Mucosa of descending colon (tissue), 3 donors: Measurements from ENCODE around the gene ZNF454. TPM values are rescaled to one million over a fixed set of nuclear protein-coding genes. Genes with fewer than 3 reads are reported as not detected.

Experiments used
- ATAC-seq: fragments of 200-7000 bp; cut with Tn5 transposase; one replicate; pipeline ENCODE4 v1.9.1; 2020; ENCODE audit warnings: mild to moderate bottlenecking, moderate library complexity
- DNase-seq, 3 donors: peaks; one replicate each; pipeline ENCODE4 v3.0.0-alpha.2; 2020
- H3K36me3 ChIP-seq: fragments of 200-600 bp; one replicate; pipeline ENCODE4 v1.8.0; 2021; ENCODE audit warnings: low read depth, mild to moderate bottlenecking
- H3K4me1 ChIP-seq: fragments of 200-600 bp; one replicate; pipeline ENCODE4 v1.8.0; 2021; ENCODE audit warnings: low read depth, mild to moderate bottlenecking
- H3K4me3 ChIP-seq: fragments of 200-600 bp; one replicate; pipeline ENCODE4 v1.8.0; 2021; ENCODE audit warnings: mild to moderate bottlenecking
- H3K9me3 ChIP-seq: fragments of 200-600 bp; one replicate; pipeline ENCODE4 v1.8.0; 2021; ENCODE audit warnings: mild to moderate bottlenecking
- intact Hi-C, 2 donors: fragments of 100-400 bp; cut with DNase I in 1 of 2; cut with micrococcal nuclease in 1 of 2; formaldehyde crosslinking; loops; one replicate each; pipeline versions ENCODE4 v1.11.0 to v1.11.1; 2022; cut with DNase I, micrococcal nuclease
- total RNA-seq, 3 donors: library from RNA; stranded (reverse); fragmentation: NEBNext Ultra II Directional in 2 of 3; extraction: Animal tissue kit (Norgen Biotek cat#: 25700) in 2 of 3; gene quantifications; one replicate each; pipeline versions ENCODE4 v1.2.1 to v1.2.4, GENCODE V29; 2021 to 2023
- TF ChIP-seq, protein P1 (sequence below): fragments of 200-600 bp; IDR thresholded peaks from one replicate; pipeline ENCODE4 v1.8.0; 2022; ENCODE audit warnings: antibody characterized with exemption, mild to moderate bottlenecking
- donor health status: DM: no; HTN: no; CAD: no; lungs with moderate emphysema.
- donor health status: DM: no; HTN: no; CAD: no.
- donor health status: DM: no; HTN: yes; CAD: no.

The ZNF454 gene
- total RNA-seq, 3 donors from 2014 or later, result 0.96 to 5.2 (median 1.5) TPM

DNA sequence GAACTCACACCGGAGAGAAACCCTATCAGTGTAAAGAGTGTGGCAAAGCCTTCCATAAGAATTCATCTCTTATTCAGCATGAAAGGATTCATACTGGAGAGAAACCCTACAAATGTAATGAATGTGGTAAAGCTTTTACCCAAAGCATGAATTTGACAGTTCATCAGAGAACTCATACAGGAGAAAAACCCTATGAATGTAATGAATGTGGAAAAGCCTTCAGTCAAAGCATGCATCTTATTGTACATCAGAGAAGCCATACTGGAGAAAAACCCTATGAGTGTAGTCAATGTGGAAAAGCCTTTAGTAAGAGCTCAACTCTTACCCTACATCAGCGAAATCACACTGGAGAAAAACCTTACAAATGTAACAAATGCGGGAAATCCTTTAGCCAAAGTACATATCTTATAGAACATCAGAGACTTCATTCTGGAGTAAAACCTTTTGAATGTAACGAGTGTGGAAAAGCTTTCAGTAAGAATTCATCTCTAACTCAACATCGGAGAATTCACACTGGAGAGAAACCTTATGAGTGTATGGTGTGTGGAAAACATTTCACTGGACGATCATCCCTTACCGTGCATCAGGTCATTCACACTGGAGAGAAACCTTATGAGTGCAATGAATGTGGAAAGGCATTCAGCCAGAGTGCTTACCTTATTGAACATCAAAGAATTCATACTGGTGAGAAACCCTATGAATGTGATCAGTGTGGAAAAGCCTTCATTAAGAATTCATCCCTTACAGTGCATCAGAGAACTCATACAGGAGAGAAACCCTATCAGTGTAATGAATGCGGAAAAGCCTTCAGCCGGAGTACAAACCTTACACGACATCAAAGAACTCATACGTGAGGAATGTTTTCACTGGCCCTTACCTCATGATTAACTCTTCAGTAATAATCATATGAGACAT is 8.9 kb upstream of the ZNF454 start:
- peaks cover 99% of the 10 kb centered on the region for H3K9me3 ChIP-seq

DNA sequence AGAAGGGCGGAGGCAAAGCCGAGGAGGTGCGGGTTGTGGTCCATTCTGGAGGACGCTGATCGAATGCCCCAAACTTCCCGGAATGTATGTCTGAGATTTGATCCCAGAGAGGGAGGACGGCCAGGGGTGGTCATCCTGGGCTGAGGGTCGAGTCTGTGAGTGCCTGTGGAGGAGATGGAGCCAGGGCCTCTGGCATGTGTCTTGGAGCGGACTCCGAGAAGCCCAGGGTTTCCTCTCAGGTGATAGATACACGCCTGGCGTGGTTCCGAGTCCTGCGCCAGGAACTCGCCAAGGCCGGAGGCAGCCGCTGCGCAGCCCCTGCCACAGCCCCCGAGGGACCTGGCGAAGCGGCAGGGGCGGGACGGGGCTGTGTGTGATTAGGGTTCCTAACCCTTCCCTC is 363 bp downstream of the ZNF454 start:
- intact Hi-C loops, result no loop called here
- ATAC-seq (peak; percentile 9), DNase-seq (peak in 2 of 3 donors; percentile 16 to 33)
- H3K9me3 ChIP-seq, result peaks cover 71% of the 10 kb centered on the region
- TF ChIP-seq, protein P1, sequence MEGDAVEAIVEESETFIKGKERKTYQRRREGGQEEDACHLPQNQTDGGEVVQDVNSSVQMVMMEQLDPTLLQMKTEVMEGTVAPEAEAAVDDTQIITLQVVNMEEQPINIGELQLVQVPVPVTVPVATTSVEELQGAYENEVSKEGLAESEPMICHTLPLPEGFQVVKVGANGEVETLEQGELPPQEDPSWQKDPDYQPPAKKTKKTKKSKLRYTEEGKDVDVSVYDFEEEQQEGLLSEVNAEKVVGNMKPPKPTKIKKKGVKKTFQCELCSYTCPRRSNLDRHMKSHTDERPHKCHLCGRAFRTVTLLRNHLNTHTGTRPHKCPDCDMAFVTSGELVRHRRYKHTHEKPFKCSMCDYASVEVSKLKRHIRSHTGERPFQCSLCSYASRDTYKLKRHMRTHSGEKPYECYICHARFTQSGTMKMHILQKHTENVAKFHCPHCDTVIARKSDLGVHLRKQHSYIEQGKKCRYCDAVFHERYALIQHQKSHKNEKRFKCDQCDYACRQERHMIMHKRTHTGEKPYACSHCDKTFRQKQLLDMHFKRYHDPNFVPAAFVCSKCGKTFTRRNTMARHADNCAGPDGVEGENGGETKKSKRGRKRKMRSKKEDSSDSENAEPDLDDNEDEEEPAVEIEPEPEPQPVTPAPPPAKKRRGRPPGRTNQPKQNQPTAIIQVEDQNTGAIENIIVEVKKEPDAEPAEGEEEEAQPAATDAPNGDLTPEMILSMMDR, result no peak
- no peak overlapping the region for H3K4me3 ChIP-seq
- H3K36me3 ChIP-seq, result no peaks in the 10 kb centered on the region
- H3K4me1 ChIP-seq, result no peaks in the 10 kb centered on the region

More for the DNA sequence above, 8.9 kb upstream of the ZNF454 start:
- Histone ChIP-seq H3K4me3 (no peak overlapping the region), H3K36me3 (no peaks in the 10 kb centered on the region), H3K4me1 (no peaks in the 10 kb centered on the region)
- ATAC-seq (no peak), DNase-seq (no peak)
- intact Hi-C loops, result no loop called here
- TF ChIP-seq, protein P1, result no peak

DNA sequence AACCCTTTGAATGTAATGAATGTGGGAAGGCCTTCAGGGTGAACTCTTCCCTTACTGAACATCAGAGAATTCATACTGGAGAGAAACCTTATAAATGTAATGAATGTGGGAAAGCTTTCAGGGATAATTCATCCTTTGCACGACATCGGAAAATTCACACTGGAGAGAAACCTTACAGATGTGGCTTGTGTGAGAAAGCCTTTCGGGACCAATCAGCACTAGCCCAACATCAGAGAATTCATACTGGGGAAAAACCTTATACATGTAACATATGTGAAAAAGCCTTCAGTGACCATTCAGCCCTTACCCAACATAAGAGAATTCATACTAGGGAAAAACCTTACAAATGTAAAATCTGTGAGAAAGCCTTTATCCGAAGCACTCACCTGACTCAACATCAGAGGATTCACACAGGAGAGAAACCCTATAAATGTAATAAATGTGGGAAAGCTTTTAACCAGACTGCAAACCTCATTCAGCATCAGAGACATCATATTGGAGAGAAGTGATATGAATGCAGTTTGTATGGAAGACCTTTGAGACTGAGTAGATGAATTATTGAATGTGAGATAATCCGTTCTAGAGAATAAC is 24.6 kb downstream of the ZNF454 start:
- Histone ChIP-seq H3K4me3 (no peak overlapping the region), H3K9me3 (peaks cover 95% of the 10 kb centered on the region), H3K36me3 (no peaks in the 10 kb centered on the region), H3K4me1 (no peaks in the 10 kb centered on the region)
- ATAC-seq (no peak), DNase-seq (no peak)
- TF ChIP-seq, protein P1, result no peak
- intact Hi-C loops, result no loop called here

DNA sequence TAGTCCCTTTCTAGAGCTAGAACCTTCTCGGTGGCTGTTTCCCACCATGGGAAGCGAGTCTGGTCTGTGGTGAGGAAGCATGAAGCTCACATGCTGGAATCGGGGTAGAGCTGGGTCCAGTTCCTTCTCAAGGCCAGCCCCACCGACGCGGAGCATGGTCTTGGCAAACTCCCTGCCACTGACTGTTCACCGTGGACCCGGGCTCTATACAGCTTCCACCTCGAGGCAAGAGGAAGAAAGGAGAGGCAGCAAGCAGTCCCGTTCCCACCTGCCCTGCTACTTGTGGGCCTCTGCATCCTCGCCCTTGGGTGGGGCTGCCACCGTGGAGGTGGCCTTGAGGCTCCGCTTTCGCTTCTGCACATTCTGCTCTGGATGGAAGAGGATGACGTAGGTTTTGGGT is 40.4 kb downstream of the ZNF454 start:
- no peaks in the 10 kb centered on the region for H3K36me3 ChIP-seq
- peaks cover 94% of the 10 kb centered on the region for H3K9me3 ChIP-seq
- H3K4me1 ChIP-seq, result no peaks in the 10 kb centered on the region
- DNase-seq, result no peak
- intact Hi-C loops, result no loop called here
- no peak overlapping the region for H3K4me3 ChIP-seq
- ATAC-seq, result no peak
- TF ChIP-seq, protein P1, result no peak

DNA sequence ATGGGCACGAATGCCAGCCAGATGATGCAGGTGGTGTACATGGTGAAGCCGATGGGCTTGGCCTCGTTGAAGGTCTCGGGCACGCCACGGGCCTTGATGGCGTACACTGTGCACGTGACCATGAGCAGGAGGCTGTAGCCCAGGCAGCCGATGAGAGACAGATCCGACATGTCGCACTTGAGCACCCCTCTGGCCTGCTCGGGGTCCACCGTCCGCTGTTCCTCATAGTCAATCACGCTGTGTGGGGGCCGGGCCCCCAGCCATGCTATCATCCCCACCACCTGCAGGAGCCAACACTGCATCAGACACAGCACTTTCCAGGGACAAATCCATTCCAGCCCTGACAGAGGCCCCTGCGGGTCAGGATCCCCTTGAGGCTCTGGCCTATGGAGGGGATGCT is 41.9 kb downstream of the ZNF454 start:
- ATAC-seq (no peak), DNase-seq (no peak)
- H3K36me3 ChIP-seq, result no peaks in the 10 kb centered on the region
- peaks cover 90% of the 10 kb centered on the region for H3K9me3 ChIP-seq
- H3K4me1 ChIP-seq, result no peaks in the 10 kb centered on the region
- intact Hi-C loops, result no loop called here
- TF ChIP-seq, protein P1, result no peak
- no peak overlapping the region for H3K4me3 ChIP-seq
